GM18870 (cell line): ENCODE results near the gene OR8A1.

Experiments used
- ATAC-seq: cut with Tn5 transposase; IDR thresholded peaks from one replicate; pipeline ENCODE4 v1.9.1; 2021; ENCODE audit warnings: moderate library complexity; ENCODE audit not compliant: unreplicated experiment

The OR8A1 gene

DNA sequence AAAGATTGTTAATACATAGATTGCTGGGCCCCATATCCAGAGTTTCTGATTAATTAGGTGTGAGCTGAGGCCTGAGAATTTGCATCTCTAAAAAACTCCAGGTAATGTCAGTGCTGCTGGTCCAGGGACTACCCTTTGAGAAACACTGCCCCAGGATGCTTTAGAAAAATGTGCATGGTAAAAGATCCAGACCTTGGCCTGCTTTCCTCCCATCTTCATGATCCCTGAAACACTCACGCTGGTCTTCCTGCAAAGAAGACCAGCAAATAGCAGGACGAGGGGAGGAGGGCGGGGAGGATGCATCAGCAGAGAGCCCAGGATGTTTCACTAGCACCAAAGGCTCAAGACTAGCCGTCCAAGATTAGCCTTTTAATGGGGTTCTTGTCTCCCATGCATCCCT lies at the start of gene OR8A1:
Gene OR8A1, plus strand, starts transcription at position 301 of the 400 bp plus-strand sequence. CDS start 123 bp downstream, outside the sequence.
- no peak for ATAC-seq

DNA sequence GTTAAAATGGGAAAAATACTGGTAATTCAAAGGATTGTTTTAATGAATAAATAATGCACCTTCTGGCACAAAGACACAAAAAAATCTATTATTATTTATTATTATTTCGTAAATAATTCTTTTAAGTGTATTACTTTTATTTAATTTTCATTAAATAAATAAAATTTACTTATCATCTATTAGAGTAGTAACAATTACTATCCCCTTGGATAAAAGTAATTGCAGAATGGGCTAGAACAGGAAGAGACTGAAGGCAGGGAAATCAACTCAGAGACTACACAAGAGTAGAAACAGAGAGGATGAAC lies 49.3 kb upstream of the OR8A1 start:
- no peak for ATAC-seq

DNA sequence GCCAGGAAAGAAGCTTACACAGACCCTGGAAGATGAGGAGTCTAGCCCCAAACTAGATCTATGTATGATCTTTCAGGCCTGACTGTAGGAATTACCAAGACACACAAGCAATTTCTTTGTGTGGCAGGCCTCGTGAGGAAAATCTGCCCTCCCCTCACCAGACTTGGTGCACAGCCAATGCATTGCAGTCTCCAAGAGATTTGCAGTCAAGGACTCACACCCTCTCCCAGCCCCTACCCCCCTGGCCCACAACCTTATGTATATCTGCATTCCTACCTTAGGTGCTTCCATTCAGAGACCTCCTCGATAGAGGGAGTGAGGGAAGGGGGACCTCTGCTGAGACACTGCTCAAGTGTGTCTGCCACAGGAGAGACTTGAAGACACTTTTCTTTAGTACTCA lies 36.2 kb upstream of the OR8A1 start:
- no peak for ATAC-seq

DNA sequence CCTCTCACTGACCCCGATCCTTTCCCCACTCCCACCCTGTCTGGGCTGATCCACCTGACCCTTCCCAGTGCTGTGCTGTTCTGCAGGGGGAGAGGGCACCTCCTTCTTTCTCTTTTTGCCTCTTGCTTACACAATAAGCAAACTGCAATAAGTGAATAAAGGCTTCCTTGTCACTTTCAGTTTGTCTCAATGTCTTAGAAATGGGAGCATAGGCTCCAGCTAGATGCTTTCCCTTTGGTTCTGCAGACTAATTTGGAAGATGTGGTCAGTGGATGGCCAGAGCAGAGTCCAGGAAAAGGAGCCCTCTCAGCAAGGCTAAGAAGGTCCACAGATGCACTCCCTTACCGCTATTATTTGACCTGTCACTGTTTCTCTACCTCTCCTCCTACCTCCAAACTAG lies 35.7 kb upstream of the OR8A1 start:
- ATAC-seq: no peak

DNA sequence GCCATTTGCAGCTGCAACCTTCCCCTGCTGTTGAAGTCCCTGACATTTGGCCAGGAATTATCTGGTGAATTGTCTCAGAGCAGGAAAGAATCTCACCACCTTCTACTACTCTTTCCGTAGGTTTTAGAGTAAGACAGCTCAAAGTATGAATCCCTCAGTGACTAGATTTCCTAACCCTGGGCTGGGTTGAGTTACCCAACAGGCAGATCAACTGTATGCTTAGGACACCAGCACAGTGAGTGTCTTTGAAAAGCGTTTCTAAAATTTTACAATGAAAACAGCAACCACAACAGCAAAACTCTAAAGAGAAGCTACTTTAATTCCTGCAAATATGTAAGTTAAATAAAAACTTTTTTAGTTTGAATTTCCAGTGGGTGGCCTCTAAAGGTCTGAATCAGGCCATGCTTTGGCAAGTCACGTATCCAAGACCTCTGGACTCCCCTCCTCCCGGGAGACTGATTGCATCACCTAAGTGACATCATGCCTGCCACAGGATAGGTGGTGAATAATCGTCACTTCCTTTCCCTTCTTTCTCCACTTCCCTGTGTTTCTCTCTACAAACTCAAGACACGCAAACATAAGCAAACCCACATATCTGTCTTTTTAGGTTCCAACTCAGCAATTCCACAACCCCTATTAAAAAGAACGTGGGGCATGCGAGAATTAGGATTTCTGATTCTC lies 34.1 kb upstream of the OR8A1 start:
- no peak for ATAC-seq

DNA sequence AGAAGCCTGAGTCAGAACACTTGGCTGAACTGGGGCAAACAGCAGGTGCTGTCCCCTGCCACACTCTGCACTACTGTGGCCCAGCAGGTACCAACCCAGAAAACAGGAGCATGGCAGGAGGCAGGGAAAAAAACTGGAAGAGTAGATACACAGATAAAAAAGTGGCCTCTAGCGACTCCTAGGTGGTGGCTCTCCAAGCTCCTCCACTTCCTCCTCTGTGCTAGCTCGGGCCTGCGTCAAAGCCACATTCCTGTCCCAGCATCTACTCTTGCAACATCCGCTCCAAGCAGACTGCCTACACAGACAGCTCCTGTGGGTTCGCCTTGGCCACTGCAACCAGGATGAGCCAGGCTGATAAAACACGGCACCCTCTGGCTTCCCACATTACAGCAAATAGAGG lies 33.3 kb upstream of the OR8A1 start:
- ATAC-seq: no peak

DNA sequence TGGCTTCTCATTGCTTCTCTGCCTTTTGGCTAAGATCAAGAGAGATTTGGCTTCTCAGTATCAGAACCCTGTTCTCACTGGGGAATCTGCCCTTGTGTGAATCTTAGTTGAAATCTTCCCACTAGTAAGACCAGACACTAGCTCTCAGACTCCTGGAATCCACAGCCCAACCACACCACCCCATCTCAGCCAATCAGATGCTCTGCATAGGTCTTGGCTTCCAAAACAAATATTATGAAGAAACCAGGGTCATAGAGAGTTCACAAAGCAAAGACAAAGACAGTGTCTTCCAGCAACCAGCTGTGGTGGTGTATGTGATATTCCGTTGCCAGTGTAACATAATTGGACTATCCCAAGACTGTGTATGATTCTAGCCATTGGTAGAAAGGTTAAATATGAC lies 31.8 kb upstream of the OR8A1 start:
- no peak for ATAC-seq

DNA sequence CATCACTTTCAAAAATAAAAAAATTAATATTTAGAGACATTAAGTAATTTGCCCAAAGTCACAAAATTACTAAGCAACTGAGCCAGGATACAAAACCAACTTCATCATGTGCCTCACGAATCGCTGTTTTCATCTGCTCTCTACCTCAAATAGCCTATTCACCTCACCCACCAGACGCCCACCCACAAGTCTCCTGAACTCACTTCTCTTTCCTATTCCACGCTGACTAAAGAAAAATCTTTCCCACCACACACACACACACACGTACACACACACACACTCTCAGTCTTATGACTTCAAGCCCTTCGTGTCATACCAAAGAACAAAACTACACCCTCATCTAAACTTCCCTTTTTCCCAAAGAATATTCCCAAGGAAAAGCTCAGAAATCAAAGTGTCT lies 28.6 kb upstream of the OR8A1 start:
- ATAC-seq: no peak

DNA sequence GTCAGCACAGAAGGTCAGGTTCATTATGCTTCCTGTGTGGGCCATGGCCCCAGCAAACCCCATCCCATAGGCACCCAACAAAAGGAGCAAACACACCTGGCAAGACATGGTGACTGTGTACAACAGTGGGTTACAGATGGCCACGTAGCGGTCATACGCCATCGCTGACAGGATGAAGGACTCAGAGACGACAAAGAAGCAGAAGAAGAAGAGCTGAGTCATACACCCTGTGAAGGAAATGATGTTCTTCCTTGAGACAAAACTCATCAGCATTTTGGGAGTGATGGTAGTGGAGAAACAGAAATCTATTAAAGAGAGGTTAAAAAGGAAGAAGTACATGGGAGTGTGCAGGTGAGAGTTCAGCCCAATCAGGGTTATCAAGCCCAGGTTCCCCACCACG lies 26.7 kb upstream of the OR8A1 start:
- no peak for ATAC-seq

DNA sequence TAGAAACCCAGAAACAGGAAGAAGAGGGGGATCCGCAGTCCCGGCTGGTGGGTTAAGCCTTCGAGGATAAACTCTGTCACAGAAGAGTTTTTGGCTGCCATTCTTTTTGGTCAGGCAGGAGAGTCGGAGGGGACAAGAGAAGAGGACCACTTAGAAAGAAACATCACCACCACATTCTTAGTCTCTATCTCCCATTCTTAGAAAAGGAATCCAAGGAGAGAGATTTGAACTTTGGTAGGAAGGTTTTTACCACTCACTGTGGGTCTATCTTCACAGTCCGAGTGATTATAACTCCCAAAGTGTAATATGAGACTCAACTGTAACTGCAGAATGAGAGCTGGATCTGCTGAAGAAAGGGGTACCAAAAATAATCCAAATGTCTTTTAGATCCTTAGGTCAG lies 26.2 kb upstream of the OR8A1 start, which contains the start of gene OR8B12:
Gene OR8B12, minus strand, starts transcription at position 101 of the 400 bp plus-strand sequence. Its CDS starts 0 bp downstream, at position 101.
- no peak for ATAC-seq

DNA sequence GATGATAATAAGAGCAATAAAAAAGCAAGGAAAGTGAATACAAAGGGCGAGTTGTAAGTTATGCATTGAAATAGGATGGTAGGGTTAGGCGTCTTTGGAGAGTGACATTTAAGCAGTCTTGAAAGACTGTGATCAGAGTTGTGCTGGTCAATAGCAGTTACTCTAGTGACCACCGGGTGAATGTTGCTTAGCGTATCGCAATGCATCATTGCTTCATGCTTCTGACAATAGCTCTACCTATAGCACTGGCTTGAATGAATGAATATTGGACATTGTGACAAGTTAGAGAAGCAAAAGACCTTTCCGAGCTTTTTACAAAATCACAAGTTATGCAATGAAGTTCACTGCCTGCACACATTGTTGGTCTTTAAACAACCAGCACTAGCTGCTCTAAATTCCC lies 18.6 kb upstream of the OR8A1 start:
- ATAC-seq: no peak

DNA sequence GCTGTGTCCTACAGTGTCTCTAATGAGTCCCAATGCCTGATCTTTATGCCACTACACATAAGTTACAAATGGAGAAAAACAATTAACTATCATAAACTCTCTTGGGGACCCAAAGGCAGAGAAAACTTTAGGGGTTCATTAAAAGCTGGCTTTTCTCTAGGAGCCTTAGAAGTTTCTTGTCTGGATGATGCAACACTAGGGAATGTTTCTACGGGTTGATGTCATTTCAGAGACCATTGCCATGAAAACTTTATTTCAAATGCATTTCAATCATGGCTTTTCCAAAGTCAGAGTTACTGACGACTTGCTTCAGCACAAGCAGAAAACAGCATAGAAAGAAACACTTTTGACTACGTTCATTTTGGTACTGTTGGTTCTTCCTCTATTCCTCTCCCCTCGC lies 17.8 kb upstream of the OR8A1 start:
- ATAC-seq: no peak

DNA sequence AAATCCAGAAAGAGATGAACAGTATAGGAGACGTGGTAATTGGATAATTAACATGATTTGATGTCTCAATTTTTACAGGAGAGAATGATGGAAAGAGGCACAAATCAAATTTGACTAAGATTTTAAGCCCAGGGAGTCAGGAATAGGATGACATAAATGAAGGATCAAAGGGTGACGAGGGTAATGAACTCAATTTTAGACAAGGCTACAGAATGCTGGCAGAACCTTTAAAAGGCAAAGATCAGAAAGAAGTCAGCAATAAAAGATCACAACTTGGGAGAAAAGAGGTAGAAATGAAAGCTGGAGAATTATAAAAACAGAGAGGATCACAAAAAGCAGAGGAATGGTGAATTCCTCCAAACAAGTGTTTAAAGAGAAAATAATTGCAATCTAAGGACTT lies 13.0 kb upstream of the OR8A1 start:
- ATAC-seq: no peak

DNA sequence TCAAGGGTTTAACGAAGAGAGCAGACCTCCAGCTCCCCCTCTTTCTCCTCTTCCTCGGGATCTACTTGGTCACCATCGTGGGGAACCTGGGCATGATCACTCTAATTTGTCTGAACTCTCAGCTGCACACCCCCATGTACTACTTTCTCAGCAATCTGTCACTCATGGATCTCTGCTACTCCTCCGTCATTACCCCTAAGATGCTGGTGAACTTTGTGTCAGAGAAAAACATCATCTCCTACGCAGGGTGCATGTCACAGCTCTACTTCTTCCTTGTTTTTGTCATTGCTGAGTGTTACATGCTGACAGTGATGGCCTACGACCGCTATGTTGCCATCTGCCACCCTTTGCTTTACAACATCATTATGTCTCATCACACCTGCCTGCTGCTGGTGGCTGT lies 363 bp downstream of the OR8A1 start:
- no peak for ATAC-seq

DNA sequence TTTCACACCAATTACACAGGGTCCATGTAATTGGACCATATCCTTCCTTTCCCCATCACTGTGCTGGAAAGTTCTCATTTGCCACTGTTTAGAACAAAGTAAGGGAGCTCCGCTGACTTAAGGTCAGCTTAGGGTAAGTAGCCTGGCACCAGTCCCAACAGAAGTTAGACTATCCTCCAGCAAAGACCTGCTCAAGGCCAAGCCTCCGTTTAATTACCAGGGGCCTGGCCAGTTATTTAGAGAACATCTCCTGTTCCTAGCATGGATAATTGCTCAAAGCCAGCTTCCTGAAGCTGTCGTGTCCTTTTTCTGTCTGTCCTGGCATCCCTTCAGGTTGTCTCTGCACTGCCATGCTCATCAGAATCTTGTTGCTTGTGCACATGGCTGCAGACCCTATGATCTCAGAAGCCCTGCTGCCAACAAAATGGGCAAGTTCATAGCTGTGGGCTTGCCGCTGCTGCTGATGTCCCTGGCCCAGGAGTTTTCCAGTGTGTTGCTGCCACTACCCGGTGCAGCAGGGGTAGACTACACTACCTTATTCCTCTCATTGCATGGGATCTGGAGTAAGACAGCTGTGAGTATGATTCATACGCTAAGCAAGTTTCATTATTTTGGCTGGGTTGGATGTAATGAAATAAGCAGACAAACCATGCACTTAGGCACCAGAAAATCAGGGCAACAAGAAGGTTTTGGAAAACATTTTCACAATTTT lies 8.1 kb downstream of the OR8A1 start:
- ATAC-seq: no peak

DNA sequence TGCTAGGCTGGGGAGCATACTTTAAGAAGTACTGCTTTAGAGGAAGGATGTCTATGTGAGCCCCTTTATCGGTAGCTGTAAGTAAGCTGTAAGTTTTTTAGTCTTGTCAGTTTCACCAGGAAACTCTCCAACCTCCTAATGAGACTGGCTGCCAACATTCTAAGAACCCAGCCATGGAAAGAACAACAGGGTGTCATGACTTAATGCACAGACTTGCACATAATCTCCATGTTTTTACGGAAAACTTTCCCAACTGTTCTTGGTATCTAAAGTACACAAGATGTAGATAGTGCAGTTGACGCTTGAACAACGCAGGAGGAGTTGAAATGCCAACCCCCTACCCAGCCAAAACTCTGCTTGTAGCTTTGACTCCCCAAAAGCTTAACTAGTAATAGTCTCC lies 9.0 kb downstream of the OR8A1 start:
- ATAC-seq: no peak

DNA sequence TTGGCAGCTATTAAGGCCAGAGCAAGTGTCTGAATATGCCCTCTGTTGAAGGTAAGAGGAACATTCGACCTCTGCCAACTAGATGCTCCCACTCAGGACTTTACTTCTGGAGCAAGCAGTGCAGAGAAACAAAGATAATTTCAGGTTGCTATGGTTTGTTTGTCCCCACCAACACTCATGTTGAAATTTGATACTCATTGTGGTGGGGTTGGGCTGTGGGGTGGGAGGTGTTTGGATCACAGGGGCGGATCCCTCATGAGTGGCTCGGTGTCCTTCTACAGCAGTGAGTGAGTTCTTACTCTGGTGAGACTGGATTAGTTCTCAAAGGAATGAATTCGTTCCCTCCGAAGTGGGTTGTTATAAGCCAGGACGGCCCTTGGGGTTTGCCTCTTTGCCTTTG lies 12.0 kb downstream of the OR8A1 start:
- no peak for ATAC-seq

DNA sequence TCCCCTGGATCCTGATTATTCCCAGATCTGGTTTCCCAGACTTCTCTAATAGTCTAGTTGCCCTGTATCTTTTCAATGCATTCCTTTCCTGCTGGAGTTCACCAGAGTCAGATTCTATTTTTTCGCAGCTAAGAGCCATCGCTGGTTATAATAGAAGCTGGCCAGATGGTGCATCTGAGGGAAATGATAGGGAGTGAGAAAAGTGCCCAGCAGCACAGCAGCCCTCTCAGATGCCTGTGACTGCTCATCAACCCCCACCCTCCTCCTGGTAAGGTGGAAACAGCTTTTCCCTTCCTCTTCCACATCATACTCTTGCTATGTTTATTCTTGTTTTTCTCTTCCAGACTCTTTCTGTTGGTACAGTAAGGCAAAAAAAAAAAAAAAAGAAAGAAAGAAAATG lies 12.8 kb downstream of the OR8A1 start:
- no peak for ATAC-seq

DNA sequence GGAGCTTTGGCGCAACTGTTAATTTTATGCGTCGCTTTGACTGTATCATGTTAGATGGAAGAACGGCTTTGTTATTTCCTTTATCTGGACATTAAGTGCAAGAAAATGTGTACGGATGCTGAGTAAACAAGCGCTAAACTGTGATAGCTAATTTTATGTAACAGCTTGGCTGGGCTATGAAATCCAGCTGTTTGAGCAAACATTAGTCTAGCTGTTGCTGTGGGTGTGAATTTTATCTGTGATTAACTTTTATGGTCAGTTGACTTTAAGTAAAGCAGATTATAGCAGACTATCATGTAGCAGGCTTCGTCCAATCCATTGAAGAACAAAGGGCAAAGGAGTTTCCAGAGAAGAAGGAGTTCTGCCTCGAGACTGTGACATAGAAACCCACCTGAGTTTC lies 14.0 kb downstream of the OR8A1 start:
- ATAC-seq: no peak

DNA sequence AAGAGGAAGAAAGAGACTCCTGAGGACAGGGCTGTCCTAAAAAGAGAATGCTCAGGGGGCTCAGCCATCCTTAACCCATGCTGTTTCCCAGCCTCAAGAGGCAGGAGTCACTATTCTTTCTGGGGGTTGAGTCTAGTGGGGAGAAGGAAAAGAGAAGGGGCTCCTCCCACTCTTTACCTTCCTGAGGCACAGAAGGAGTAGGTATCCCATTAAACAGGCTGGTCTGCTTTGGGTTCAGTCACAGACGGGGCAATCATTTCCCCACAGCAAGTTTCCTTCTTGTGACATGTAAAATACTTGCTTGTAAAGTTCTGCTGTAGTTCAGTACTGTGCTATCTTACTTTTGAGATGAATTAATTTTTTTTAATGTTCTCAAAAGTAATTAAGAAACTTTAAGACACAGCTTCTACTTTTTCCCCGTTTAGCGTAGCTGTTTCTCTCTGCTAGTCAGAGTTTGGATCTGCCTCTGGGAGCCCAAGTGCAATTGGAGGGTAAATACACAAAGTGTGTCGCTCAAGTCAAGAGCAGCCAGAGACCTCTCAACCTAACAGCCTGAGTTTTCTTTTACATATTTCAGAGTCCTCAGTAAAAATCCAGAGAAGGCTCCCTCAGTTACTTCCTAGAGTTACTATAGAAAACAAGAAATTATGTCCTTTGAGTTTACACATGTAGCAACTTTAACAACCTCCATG lies 15.0 kb downstream of the OR8A1 start:
- ATAC-seq: no peak

DNA sequence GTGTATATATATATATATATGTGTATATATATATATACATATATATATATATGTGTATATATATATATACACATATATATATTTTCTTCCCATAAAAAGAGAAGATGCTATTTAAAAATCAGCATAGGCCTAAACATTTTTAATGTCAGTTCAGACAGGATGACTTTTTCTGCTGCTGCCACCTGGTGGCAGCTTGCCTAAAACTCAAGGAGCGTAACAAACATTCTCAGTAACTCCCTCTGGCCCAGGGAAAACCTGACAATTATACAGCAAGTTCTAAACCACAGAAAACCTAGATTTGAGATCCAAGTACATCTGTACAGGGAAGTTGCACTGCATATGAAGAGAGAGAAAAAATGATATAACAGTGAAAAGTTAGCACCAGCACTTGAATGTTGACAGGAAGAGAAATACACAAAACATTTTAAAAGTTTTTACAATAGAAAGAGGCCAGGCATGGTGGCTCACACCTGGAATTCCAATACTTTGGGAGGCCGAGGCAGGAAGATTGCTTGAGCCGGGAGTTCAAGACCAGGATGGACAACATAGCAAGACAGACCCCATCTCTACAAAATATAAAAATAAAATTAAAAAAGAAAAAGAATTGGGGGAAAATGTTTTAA lies 16.6 kb downstream of the OR8A1 start:
- no peak for ATAC-seq

DNA sequence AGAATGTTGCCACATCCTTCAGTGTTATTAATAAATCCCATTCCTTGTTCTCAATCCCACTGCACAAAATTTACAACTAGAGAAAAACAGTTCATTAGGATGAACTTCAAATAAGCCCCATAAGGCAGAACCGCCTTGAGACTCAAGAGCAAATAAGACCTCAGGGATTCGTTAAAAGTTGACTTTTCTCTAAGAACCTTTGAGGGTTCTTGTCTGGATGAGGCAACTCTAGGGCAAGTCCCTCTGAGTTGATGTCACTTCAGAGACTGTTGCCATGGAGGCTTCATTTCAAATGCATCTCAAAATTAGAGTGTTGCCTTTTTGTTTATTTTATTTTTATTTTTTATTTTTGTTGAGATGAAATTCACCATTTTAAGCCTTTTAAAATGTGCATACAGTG lies 21.6 kb downstream of the OR8A1 start:
- ATAC-seq: no peak
